Mesenteric fat pad (tissue), 1 donor: ENCODE results near the gene APMAP. TPM values are rescaled to one million over a fixed set of nuclear protein-coding genes. Genes with fewer than 3 reads are reported as not detected.

Experiments used
- DNase-seq: peaks from one replicate; pipeline ENCODE4 v3.0.0-alpha.2; 2020; ENCODE audit warnings: low spot score
- long read RNA-seq: library from polyadenylated mRNA; unstranded; transcript quantifications from one replicate; pipeline ENCODE4 v2.0.0, GENCODE V29; 2020
- total RNA-seq: library from RNA; stranded (reverse); fragmentation: NEBNext Ultra II Directional; extraction: Animal tissue kit (Norgen Biotek cat#: 25700); gene quantifications from one replicate; pipeline ENCODE4 v1.2.1, GENCODE V29; 2021
- donor health status: DM: yes; HTN: yes; CAD: no.

Gene APMAP
- 166 TPM for total RNA-seq
- long read RNA-seq, transcript APMAP-201 (9 exons, 2,430 nt) = major isoform, 1,099 of 1,341 reads
- long read RNA-seq, partial matches to known transcripts = 133 of 1,341 reads
- long read RNA-seq, other reads (novel, unspliced or antisense) = 108 of 1,341 reads

- DNase-seq = peak; percentile 98
Observed at GRCh38 chr20:24992487-24993205, at the start of gene APMAP. TSS of gene APMAP (minus strand) at chr20:24992751. CDS start at chr20:24992688, 63 bp downstream.

- DNase-seq = no peak
Observed at GRCh38 chr20:25041813-25042530, 49.4 kb upstream of the APMAP start.

GRCh38 chr20:25040438-25040831 is 47.9 kb upstream of the APMAP start:
- no peak for DNase-seq

- no peak for DNase-seq
Observed at GRCh38 chr20:25039697-25040437, 47.3 kb upstream of the APMAP start.

- no peak for DNase-seq
Observed at GRCh38 chr20:25038591-25039015, 46.1 kb upstream of the APMAP start.

- no peak for DNase-seq
Observed at GRCh38 chr20:25038103-25038410, 45.5 kb upstream of the APMAP start.

- no peak for DNase-seq
Observed at GRCh38 chr20:25037288-25038102, 44.9 kb upstream of the APMAP start.

- DNase-seq = no peak
Observed at GRCh38 chr20:25036331-25036936, 43.9 kb upstream of the APMAP start.

GRCh38 chr20:25035921-25036320 is 43.4 kb upstream of the APMAP start:
- DNase-seq = no peak

- no peak for DNase-seq
Observed at GRCh38 chr20:25033924-25034300, 41.4 kb upstream of the APMAP start.

GRCh38 chr20:25033265-25033923 is 40.8 kb upstream of the APMAP start:
- no peak for DNase-seq

- DNase-seq = no peak
Observed at GRCh38 chr20:25032478-25033264, 40.1 kb upstream of the APMAP start.

GRCh38 chr20:25032065-25032477 is 39.5 kb upstream of the APMAP start:
- DNase-seq = no peak

GRCh38 chr20:25031241-25031640 is 38.7 kb upstream of the APMAP start:
- DNase-seq = no peak

- DNase-seq = no peak
Observed at GRCh38 chr20:25030649-25031207, 38.2 kb upstream of the APMAP start.

- no peak for DNase-seq
Observed at GRCh38 chr20:25030007-25030648, 37.6 kb upstream of the APMAP start.

- peak; percentile 55 for DNase-seq
Observed at GRCh38 chr20:25025986-25026605, 33.5 kb upstream of the APMAP start.
